ENCODE results near the gene CSNK1G1.
"Not testable (repeated sequence)": the region's sequence is repeated elsewhere in the genome, so short reads cannot be mapped to it uniquely, and the experiment has no call there.

CSNK1G1 gene

GRCh38 chr15:64348455-64348854 lies 7.5 kb downstream of the CSNK1G1 start:
- DNase-seq: no peak

DNA sequence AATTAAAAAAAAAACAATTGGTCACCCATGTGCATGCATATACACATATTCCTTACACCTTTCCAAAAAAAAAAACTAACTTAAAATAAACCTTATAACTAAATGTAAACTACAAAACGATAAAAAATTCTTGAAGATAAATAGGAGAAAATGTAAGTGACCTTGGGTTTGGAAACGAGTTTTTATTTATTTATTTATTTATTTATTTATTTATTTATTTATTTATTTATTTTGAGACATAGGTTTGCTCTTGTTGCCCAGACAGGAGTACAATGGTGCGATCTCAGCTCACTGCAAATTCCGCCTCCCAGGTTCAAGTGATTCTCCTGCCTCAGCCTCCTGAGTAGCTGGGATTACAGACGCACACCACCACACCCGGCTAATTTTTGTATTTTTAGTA lies 9.7 kb downstream of the CSNK1G1 start:
- DNase-seq: not testable (repeated sequence)

- no peak for DNase-seq
Observed at GRCh38 chr15:64344651-64345294, 11.2 kb downstream of the CSNK1G1 start.

DNA sequence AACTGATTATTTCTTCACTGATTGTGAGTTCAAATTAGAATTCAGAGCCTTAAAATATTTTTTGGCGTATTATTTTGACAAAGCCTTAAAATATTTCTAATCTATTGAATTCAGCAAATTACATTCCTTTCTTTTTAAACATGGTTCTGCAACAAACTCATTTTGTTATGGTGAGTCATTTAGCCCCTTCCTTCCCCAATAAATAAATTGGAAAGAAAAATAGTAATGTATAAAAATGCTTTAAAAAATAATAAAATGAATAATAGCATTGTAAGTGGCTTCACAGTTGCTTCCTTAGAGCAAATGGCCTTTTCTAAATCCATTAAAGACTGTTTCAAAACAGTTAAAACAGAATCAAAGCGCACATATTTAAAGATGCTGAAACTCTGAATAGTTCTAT lies 12.1 kb downstream of the CSNK1G1 start:
- no peak for DNase-seq

- no peak for DNase-seq
Observed at GRCh38 chr15:64343222-64343621, 12.8 kb downstream of the CSNK1G1 start.

GRCh38 chr15:64341961-64342360 lies 14.0 kb downstream of the CSNK1G1 start:
- DNase-seq: no peak

DNA sequence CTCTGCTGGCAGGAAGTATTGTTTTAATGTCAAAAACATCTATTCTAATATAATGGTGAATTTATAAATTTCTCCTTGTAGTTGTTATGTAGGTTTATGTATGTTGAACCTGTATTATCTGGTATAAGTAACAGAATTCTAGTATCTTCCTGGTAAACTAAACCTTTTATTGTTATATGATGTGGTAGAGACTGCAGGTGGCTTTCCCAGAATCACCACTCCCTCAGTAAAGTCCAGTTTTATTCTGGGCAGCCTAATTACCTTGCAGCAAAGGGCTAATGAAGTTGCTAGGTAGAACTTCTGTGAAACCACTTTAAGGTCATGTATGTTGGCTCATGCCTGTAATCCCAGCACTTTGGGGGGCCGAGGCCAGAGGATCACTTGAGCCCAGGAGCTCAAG lies 15.6 kb downstream of the CSNK1G1 start:
- DNase-seq: no peak

- DNase-seq: no peak
Observed at GRCh38 chr15:64337761-64338160, 18.2 kb downstream of the CSNK1G1 start.

- no peak for DNase-seq
Observed at GRCh38 chr15:64333986-64334929, 21.7 kb downstream of the CSNK1G1 start.

GRCh38 chr15:64333516-64333915 lies 22.5 kb downstream of the CSNK1G1 start:
- no peak for DNase-seq

GRCh38 chr15:64331668-64332067 lies 24.3 kb downstream of the CSNK1G1 start:
- DNase-seq: not testable (repeated sequence)

- DNase-seq: not testable (repeated sequence)
Observed at GRCh38 chr15:64326975-64327374, 29.0 kb downstream of the CSNK1G1 start.

GRCh38 chr15:64326458-64326857 lies 29.5 kb downstream of the CSNK1G1 start:
- DNase-seq: not testable (repeated sequence)

- DNase-seq: no peak
Observed at GRCh38 chr15:64324165-64324877, 31.7 kb downstream of the CSNK1G1 start.

GRCh38 chr15:64315216-64315615 lies 40.8 kb downstream of the CSNK1G1 start:
- DNase-seq: no peak

DNA sequence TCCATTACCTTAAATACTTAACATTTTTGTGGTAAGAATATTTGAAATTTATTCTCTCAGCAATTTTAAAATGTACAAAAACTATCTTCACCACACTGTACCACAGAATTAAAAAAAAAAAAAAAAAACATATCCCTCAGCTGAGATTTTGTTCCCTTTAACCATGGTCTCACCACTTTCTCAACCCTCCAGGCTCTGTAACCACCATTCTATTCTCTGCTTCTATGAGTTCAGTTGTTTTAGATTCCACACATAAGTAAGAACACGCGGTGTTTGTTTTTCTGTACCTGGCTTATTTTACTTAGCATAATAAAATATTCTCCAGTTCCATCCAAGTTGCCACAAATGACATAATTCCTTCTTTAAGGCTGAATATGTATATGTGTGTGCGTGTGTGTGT lies 41.5 kb downstream of the CSNK1G1 start:
- DNase-seq: no peak

DNA sequence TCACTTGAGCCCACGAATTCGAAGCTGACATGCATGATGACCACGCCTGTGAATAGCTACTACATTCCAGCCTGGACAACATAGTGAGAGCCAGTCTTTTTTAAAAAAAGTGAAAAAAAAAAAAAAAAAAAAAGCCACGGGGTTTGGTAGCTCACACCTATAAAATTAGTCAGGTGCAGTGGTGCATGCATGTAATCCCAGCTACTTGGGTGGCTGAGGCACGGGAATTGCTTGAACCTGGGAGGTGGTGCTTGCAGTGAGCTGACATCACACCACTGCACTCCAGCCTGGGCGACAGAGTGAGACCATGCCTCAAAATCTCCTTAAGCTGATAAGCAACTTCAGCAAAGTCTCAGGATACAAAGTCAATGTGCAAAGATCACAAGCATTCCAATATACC lies 44.4 kb downstream of the CSNK1G1 start:
- no peak for DNase-seq

GRCh38 chr15:64310036-64310435 lies 45.9 kb downstream of the CSNK1G1 start:
- no peak for DNase-seq

DNA sequence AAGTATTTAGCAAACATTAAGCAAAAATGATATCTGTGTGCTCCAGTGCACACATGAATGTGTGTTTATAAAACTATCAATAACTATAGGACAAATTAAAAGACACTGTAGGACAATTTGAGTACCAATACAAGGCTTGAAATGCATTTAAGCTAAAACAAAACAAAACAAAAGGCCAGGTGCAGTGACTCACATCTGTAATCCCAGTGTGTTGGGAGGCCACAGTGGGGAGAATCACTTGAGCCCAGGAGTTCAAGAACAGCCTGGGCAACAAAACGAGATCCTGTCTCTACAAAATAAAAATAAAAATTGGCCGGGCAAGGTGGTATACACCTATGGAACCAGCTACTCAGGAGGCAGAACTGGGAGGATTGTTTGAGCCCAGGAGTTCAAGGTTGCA lies 50.7 kb downstream of the CSNK1G1 start:
- DNase-seq: no peak

GRCh38 chr15:64289550-64289949 lies 66.4 kb downstream of the CSNK1G1 start:
- DNase-seq: no peak

GRCh38 chr15:64288999-64289398 lies 67.0 kb downstream of the CSNK1G1 start:
- DNase-seq: no peak

GRCh38 chr15:64288577-64288976 lies 67.4 kb downstream of the CSNK1G1 start:
- DNase-seq: no peak

- DNase-seq: no peak
Observed at GRCh38 chr15:64287953-64288352, 68.0 kb downstream of the CSNK1G1 start.

DNA sequence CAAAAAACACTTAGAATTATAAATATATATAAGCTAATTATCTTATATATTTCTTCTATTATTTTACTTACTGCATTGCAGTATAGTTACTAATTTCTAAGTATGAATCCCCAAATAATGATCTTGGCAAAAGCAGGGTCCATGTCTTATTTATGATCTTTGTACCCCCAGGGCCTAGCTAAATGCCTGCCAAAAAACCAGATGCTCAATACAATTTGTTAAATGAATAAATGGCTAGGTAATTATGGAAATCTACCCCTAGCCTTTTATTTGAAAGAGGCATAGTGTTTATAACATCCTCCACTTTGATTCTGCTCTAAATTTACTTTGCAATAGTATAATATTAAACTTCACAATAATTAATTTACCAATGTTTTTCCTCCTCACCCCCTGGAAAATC lies 69.5 kb downstream of the CSNK1G1 start:
- no peak for DNase-seq
